GM18505 (cell line): ENCODE measurements around the gene SUMO1.

ENCODE experiments used
- ATAC-seq: cut with Tn5 transposase; IDR thresholded peaks from one replicate; pipeline ENCODE4 v1.9.1; 2021; ENCODE audit not compliant: unreplicated experiment
- POLR2A ChIP-seq: IDR thresholded peaks from 4 replicates; pipeline ENCODE4 v1.6.1; 2011; ENCODE audit warnings: borderline replicate concordance; ENCODE audit not compliant: insufficient read depth, insufficient read length; ENCODE audit errors: extremely low read depth

Gene SUMO1

GRCh38 chr2:202237787-202238233 is 587 bp downstream of the SUMO1 start:
- ATAC-seq = peak; percentile 59
- TF ChIP-seq POLR2A = no peak

- no peak for TF ChIP-seq POLR2A
- ATAC-seq = no peak
These were observed 16.5 kb downstream of the SUMO1 start for GRCh38 chr2:202221873-202222272.

GRCh38 chr2:202215179-202215578 is 23.2 kb downstream of the SUMO1 start:
- no peak for TF ChIP-seq POLR2A
- ATAC-seq = no peak

GRCh38 chr2:202208526-202208925 is 29.9 kb downstream of the SUMO1 start:
- no peak for TF ChIP-seq POLR2A
- no peak for ATAC-seq

GRCh38 chr2:202204855-202205254 is 33.5 kb downstream of the SUMO1 start:
- TF ChIP-seq POLR2A = no peak
- ATAC-seq = no peak

GRCh38 chr2:202203348-202203747 is 35.0 kb downstream of the SUMO1 start:
- no peak for TF ChIP-seq POLR2A
- no peak for ATAC-seq

- TF ChIP-seq POLR2A = no peak
- ATAC-seq = no peak
These were observed 36.9 kb downstream of the SUMO1 start for GRCh38 chr2:202201220-202202160.

- ATAC-seq = no peak
- no peak for TF ChIP-seq POLR2A
These were observed 41.7 kb downstream of the SUMO1 start for GRCh38 chr2:202196727-202197126.

GRCh38 chr2:202194418-202194817 is 44.0 kb downstream of the SUMO1 start:
- ATAC-seq = no peak
- TF ChIP-seq POLR2A = no peak

- TF ChIP-seq POLR2A = no peak
- ATAC-seq = no peak
These were observed 44.5 kb downstream of the SUMO1 start for GRCh38 chr2:202193881-202194353.

- no peak for ATAC-seq
These were observed 45.1 kb downstream of the SUMO1 start for GRCh38 chr2:202193305-202193704.

GRCh38 chr2:202187570-202187969 is 50.8 kb downstream of the SUMO1 start:
- no peak for TF ChIP-seq POLR2A
- no peak for ATAC-seq

More at GRCh38 chr2:202193305-202193704, 45.1 kb downstream of the SUMO1 start:
- no peak for TF ChIP-seq POLR2A

- TF ChIP-seq POLR2A = no peak
- ATAC-seq = no peak
These were observed 51.7 kb downstream of the SUMO1 start for GRCh38 chr2:202186641-202187202.

GRCh38 chr2:202185156-202185555 is 53.2 kb downstream of the SUMO1 start:
- ATAC-seq = no peak
- TF ChIP-seq POLR2A = no peak

- TF ChIP-seq POLR2A = no peak
- no peak for ATAC-seq
These were observed 53.8 kb downstream of the SUMO1 start for GRCh38 chr2:202184557-202184956.
